ENCODE data around the gene ARHGAP11B.
"Not testable (repeated sequence)": the region's sequence is repeated elsewhere in the genome, so short reads cannot be mapped to it uniquely, and the experiment has no call there.

Gene ARHGAP11B

GRCh38 chr15:30625436-30626193, at the start of gene ARHGAP11B:
Gene ARHGAP11B, plus strand, starts transcription at chr15:30626128.
- ATAC-seq (peak; percentile 96), DNase-seq (ENCODE audit: low spot score) (peak; percentile 93)

- ATAC-seq; DNase-seq (ENCODE audit: low spot score): not testable (repeated sequence)
Measured at GRCh38 chr15:30579394-30579970, 46.4 kb upstream of the ARHGAP11B start.

GRCh38 chr15:30580716-30581115, 45.2 kb upstream of the ARHGAP11B start:
- not testable (repeated sequence) for ATAC-seq

GRCh38 chr15:30598953-30599352, 27.0 kb upstream of the ARHGAP11B start:
- not testable (repeated sequence) for ATAC-seq; DNase-seq (ENCODE audit: low spot score)

More at GRCh38 chr15:30580716-30581115, 45.2 kb upstream of the ARHGAP11B start:
- not testable (repeated sequence) for DNase-seq (ENCODE audit: low spot score)

GRCh38 chr15:30603796-30604195, 22.1 kb upstream of the ARHGAP11B start, which contains the start of gene GOLGA8H:
Gene GOLGA8H, plus strand, starts transcription at chr15:30604028. Its CDS starts 98 bp downstream, at chr15:30604126.
- ATAC-seq; DNase-seq (ENCODE audit: low spot score): not testable (repeated sequence)

- ATAC-seq; DNase-seq (ENCODE audit: low spot score): not testable (repeated sequence)
Measured at GRCh38 chr15:30612271-30612670, 13.7 kb upstream of the ARHGAP11B start.

GRCh38 chr15:30621342-30621741, 4.6 kb upstream of the ARHGAP11B start:
- peak; percentile 51 for ATAC-seq
- not testable (repeated sequence) for DNase-seq (ENCODE audit: low spot score)

GRCh38 chr15:30626194-30626565, 252 bp downstream of the ARHGAP11B start:
- ATAC-seq; DNase-seq (ENCODE audit: low spot score): not testable (repeated sequence)

GRCh38 chr15:30626632-30627031, 704 bp downstream of the ARHGAP11B start:
- ATAC-seq; DNase-seq (ENCODE audit: low spot score): not testable (repeated sequence)

- ATAC-seq, result no peak
- DNase-seq (ENCODE audit: low spot score), result no peak
Measured at GRCh38 chr15:30650012-30650929, 24.3 kb downstream of the ARHGAP11B start.

- ATAC-seq; DNase-seq (ENCODE audit: low spot score): not testable (repeated sequence)
Measured at GRCh38 chr15:30661154-30661553, 35.2 kb downstream of the ARHGAP11B start.

- ATAC-seq, result not testable (repeated sequence)
Measured at GRCh38 chr15:30669621-30670020, 43.7 kb downstream of the ARHGAP11B start.

GRCh38 chr15:30670056-30670455, 44.1 kb downstream of the ARHGAP11B start:
- ATAC-seq (no peak), DNase-seq (ENCODE audit: low spot score) (no peak)

More at GRCh38 chr15:30669621-30670020, 43.7 kb downstream of the ARHGAP11B start:
- not testable (repeated sequence) for DNase-seq (ENCODE audit: low spot score)

- DNase-seq (ENCODE audit: low spot score) (no peak), ATAC-seq (no peak)
Measured at GRCh38 chr15:30671309-30671708, 45.4 kb downstream of the ARHGAP11B start.

- DNase-seq (ENCODE audit: low spot score) (no peak), ATAC-seq (no peak)
Measured at GRCh38 chr15:30675126-30675525, 49.2 kb downstream of the ARHGAP11B start.

- not testable (repeated sequence) for DNase-seq (ENCODE audit: low spot score); ATAC-seq
Measured at GRCh38 chr15:30675891-30676290, 50.0 kb downstream of the ARHGAP11B start.

GRCh38 chr15:30680997-30681396, 55.1 kb downstream of the ARHGAP11B start:
- not testable (repeated sequence) for ATAC-seq; DNase-seq (ENCODE audit: low spot score)

GRCh38 chr15:30685709-30686285, 59.9 kb downstream of the ARHGAP11B start:
- DNase-seq (ENCODE audit: low spot score); ATAC-seq: not testable (repeated sequence)

GRCh38 chr15:30686651-30687050, 60.7 kb downstream of the ARHGAP11B start:
- not testable (repeated sequence) for DNase-seq (ENCODE audit: low spot score); ATAC-seq
